Measurements from ENCODE around the gene DCLK2.

- TF ChIP-seq, protein P1, sequence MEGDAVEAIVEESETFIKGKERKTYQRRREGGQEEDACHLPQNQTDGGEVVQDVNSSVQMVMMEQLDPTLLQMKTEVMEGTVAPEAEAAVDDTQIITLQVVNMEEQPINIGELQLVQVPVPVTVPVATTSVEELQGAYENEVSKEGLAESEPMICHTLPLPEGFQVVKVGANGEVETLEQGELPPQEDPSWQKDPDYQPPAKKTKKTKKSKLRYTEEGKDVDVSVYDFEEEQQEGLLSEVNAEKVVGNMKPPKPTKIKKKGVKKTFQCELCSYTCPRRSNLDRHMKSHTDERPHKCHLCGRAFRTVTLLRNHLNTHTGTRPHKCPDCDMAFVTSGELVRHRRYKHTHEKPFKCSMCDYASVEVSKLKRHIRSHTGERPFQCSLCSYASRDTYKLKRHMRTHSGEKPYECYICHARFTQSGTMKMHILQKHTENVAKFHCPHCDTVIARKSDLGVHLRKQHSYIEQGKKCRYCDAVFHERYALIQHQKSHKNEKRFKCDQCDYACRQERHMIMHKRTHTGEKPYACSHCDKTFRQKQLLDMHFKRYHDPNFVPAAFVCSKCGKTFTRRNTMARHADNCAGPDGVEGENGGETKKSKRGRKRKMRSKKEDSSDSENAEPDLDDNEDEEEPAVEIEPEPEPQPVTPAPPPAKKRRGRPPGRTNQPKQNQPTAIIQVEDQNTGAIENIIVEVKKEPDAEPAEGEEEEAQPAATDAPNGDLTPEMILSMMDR (IDR thresholded peaks at IDR 0.05), result no peak
- TF ChIP-seq POLR2A (IDR thresholded peaks at IDR 0.05), result no peak
These were observed 128.7 kb downstream of the DCLK2 start for GRCh38 chr4:150206954-150207353.
